HCT116 (cell line): ENCODE results near the gene KCNK3. TPM values are rescaled to one million over a fixed set of nuclear protein-coding genes. Genes with fewer than 3 reads are reported as not detected.

Experiments
- ATAC-seq: fragments of 200-7000 bp; cut with Tn5 transposase; 2 replicates; pipeline ENCODE4 v1.9.1; 2020; ENCODE audit warnings: mild to moderate bottlenecking, moderate library complexity
- BruUV-seq: library from RNA; stranded (reverse); fragments of 400-500 nt; replicated peaks from 2 replicates; lab custom pipeline; 2021; lab: Mats Ljungman, UMichigan
- CTCF ChIA-PET: fragments of 300-600 bp; sonication (Branson Sonifier 250); formaldehyde crosslinking; loops from one replicate; lab custom pipeline; 2021; ENCODE audit warnings: antibody characterized with exemption; lab: Charles Lee
- POLR2A ChIA-PET: fragments of 300-600, 350-600 bp; sonication (Branson Sonifier 250); formaldehyde crosslinking; loops from one replicate; lab custom pipeline; 2021; ENCODE audit warnings: antibody characterized with exemption; lab: Charles Lee
- RAD21 ChIA-PET, 2 experiments: fragments of 300-600 bp; sonication (Branson Sonifier 250); formaldehyde crosslinking; loops; one replicate each; lab custom pipeline; 2023; ENCODE audit warnings: low total read pairs in 2 of 2; ENCODE audit not compliant: uncharacterized antibody in 2 of 2, unreplicated experiment in 2 of 2, low non-redundant PET in 1 of 2; lab: Charles Lee
- DNase-seq: peaks from one replicate; pipeline ENCODE4 v3.0.0-alpha.2; 2010; ENCODE audit warnings: low read depth, low spot score
- H2AFZ ChIP-seq: fragments of 200-600 bp; shearing (Covaris generic), sonication (generic); 2 replicates; pipeline ENCODE4 v1.6.1; 2017; ENCODE audit warnings: low read depth, mixed run types, mixed read lengths, antibody characterized with exemption, low read length; ENCODE audit not compliant: poor library complexity, severe bottlenecking
- H3K27ac ChIP-seq: 2 replicates; pipeline ENCODE4 v1.5.1; 2012; ENCODE audit warnings: low read depth, low read length
- H3K27me3 ChIP-seq: fragments of 200-600 bp; sonication (generic); 2 replicates; pipeline ENCODE4 v1.6.1; 2016; ENCODE audit warnings: mixed run types, low read length, mixed read lengths; ENCODE audit not compliant: insufficient read depth
- H3K36me3 ChIP-seq, 2 experiments: fragments of 200-500 bp in 1 of 2; fragments of 200-600 bp in 1 of 2; sonication (Bioruptor generic) in 1 of 2; sonication (generic) in 1 of 2; 2 replicates each; pipeline versions ENCODE4 v1.5.1 to v1.6.1; 2014 to 2016; ENCODE audit warnings: low read length in 2 of 2, inconsistent platforms in 1 of 2, mixed read lengths in 1 of 2, mixed run types in 1 of 2; ENCODE audit not compliant: insufficient read depth in 2 of 2, control insufficient read depth in 1 of 2
- H3K4me1 ChIP-seq, 2 experiments: fragments of 200-600 bp in 1 of 2; sonication (generic) in 1 of 2; 2 replicates each; pipeline versions ENCODE4 v1.5.1 to v1.6.1; 2012 to 2017; ENCODE audit warnings: low read length in 2 of 2, inconsistent platforms in 1 of 2, mild to moderate bottlenecking in 1 of 2, mixed read lengths in 1 of 2, mixed run types in 1 of 2, moderate library complexity in 1 of 2; ENCODE audit not compliant: insufficient read depth in 2 of 2, control insufficient read depth in 1 of 2
- H3K4me2 ChIP-seq: fragments of 200-600 bp; sonication (generic); 2 replicates; pipeline ENCODE4 v1.6.1; 2017; ENCODE audit warnings: mixed run types, low read length, mixed read lengths
- H3K4me3 ChIP-seq, 2 experiments: fragments of 200-600 bp in 1 of 2; sonication (generic) in 1 of 2; replicated peaks in 1 of 2; 2 replicates each; pipeline ENCODE4 v1.5.1; 2011 to 2016; ENCODE audit warnings: low read length in 2 of 2, control low read depth in 1 of 2, low read depth in 1 of 2, mild to moderate bottlenecking in 1 of 2, mixed read lengths in 1 of 2, mixed run types in 1 of 2
- H3K79me2 ChIP-seq: fragments of 200-600 bp; sonication (generic); 2 replicates; pipeline ENCODE4 v1.6.1; 2017; ENCODE audit warnings: mild to moderate bottlenecking, mixed run types, low read length, moderate library complexity, mixed read lengths; ENCODE audit not compliant: insufficient read depth
- H3K9ac ChIP-seq: fragments of 200-600 bp; sonication (generic); 2 replicates; pipeline ENCODE4 v1.6.1; 2016; ENCODE audit warnings: low read length, mixed read lengths
- H3K9me2 ChIP-seq: fragments of 200-600 bp; sonication (generic), shearing (Covaris generic); 2 replicates; pipeline ENCODE4 v1.6.1; 2017; ENCODE audit warnings: mixed run types, mild to moderate bottlenecking, moderate library complexity; ENCODE audit not compliant: insufficient read depth
- H3K9me3 ChIP-seq, 2 experiments: fragments of 200-500 bp in 1 of 2; fragments of 200-600 bp in 1 of 2; sonication (Bioruptor generic) in 1 of 2; sonication (generic) in 1 of 2; 2 replicates each; pipeline ENCODE4 v1.6.1; 2014 to 2017; ENCODE audit warnings: low read length in 2 of 2, mixed read lengths in 2 of 2, inconsistent platforms in 1 of 2, low read depth in 1 of 2, mild to moderate bottlenecking in 1 of 2, mixed run types in 1 of 2, moderate library complexity in 1 of 2; ENCODE audit not compliant: control insufficient read depth in 1 of 2, insufficient read depth in 1 of 2
- H4K20me1 ChIP-seq: fragments of 200-600 bp; sonication (generic), shearing (Covaris generic); 2 replicates; pipeline ENCODE4 v1.6.1; 2017; ENCODE audit warnings: mixed run types, mild to moderate bottlenecking, moderate library complexity; ENCODE audit not compliant: insufficient read depth
- CBX3 ChIP-seq: IDR thresholded peaks from 2 replicates; pipeline ENCODE4 v1.6.1; 2012; ENCODE audit warnings: low read depth
- CEBPB ChIP-seq: IDR thresholded peaks from 2 replicates; pipeline ENCODE4 v1.6.1; 2012; ENCODE audit warnings: low read depth
- EGR1 ChIP-seq: IDR thresholded peaks from 2 replicates; pipeline ENCODE4 v1.6.1; 2012; ENCODE audit warnings: low read depth
- EZH2 ChIP-seq: fragments of 200-600 bp; sonication (generic); IDR thresholded peaks from 2 replicates; pipeline ENCODE4 v1.6.1; 2017; ENCODE audit warnings: antibody characterized with exemption, mixed run types
- POLR2A ChIP-seq: IDR thresholded peaks from 2 replicates; pipeline ENCODE4 v1.7.0; 2011; ENCODE audit warnings: borderline replicate concordance; ENCODE audit not compliant: insufficient read depth, insufficient read length; ENCODE audit errors: extremely low read depth
- POLR2AphosphoS5 ChIP-seq: IDR thresholded peaks from 2 replicates; pipeline ENCODE4 v1.6.1; 2011; ENCODE audit warnings: mild to moderate bottlenecking, low read depth, low read length, moderate library complexity
- RAD21 ChIP-seq: IDR thresholded peaks from 2 replicates; pipeline ENCODE4 v1.6.1; 2012; ENCODE audit warnings: low read depth, mild to moderate bottlenecking
- SIN3A ChIP-seq: IDR thresholded peaks from 2 replicates; pipeline ENCODE4 v1.6.1; 2012; ENCODE audit warnings: low read depth
- SP1 ChIP-seq: IDR thresholded peaks from 2 replicates; pipeline ENCODE4 v1.6.1; 2012; ENCODE audit warnings: low read depth
- SRF ChIP-seq: IDR thresholded peaks from 2 replicates; pipeline ENCODE4 v1.6.1; 2012; ENCODE audit warnings: low read depth
- ZFX ChIP-seq: fragments of 450-650 bp; IDR thresholded peaks from 2 replicates; pipeline ENCODE4 v1.6.1; 2017
- intact Hi-C: fragments of 100-400 bp; cut with micrococcal nuclease; formaldehyde crosslinking; loops from 2 replicates; pipeline ENCODE4 v1.10.0; 2022
- total RNA-seq: library from RNA; stranded (reverse); gene quantifications from one replicate; pipeline ENCODE4 v1.2.1, GENCODE V29; 2021; ENCODE audit not compliant: unreplicated experiment
- TF ChIP-seq, protein P1 (sequence below): IDR thresholded peaks from 2 replicates; pipeline ENCODE4 v1.6.1; 2011; ENCODE audit warnings: mild to moderate bottlenecking, low read length, moderate library complexity; ENCODE audit not compliant: insufficient replicate concordance; ENCODE audit errors: extremely low read depth

Gene KCNK3
- total RNA-seq, 1 experiment from 2014 or later = 0.71 TPM

DNA sequence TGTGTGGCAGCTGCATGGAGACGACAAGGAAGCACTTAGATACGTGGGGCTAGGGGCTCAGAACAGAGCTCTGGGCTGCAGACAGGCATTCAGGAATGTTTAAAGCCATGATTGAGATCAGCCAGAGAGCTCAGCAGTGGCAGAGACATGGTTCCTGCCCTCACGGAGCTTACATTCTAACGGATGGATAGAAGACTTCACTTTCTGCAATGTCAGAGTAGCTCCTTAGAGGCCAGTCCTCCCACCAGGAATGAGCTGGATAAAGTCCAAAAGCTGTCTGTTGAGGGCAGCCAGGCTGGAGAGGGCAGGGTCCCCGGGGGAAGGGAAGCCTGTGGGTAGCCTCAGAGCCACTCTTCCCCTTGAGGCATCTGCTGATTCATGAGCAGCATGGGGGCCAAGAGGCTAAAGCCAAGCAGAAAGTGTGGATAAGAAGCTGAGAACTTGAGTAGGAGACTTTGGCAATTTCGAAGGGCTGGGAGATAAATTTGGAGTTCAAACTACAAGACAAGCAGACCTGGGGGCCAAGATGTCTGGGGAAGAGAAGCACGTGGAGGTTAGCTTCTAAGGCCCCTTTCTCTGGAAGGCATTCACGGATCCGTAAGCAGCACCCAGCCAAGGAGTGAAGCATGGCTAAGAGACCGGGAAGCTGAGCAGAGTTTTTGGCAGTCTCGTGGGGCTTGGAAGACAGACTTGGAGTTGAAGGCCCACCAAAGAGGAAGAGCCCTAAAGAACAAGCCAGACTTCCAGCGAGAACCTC is 41.6 kb upstream of the KCNK3 start:
- Histone ChIP-seq H3K9me3 (no peaks in the 10 kb centered on the region), H3K27ac (no peak overlapping the region), H3K4me3 (no peak overlapping the region), H3K79me2 (no peaks in the 10 kb centered on the region), H3K36me3 (no peaks in the 10 kb centered on the region), H3K4me2 (no peak overlapping the region), H2AFZ (no peak overlapping the region), H3K9ac (no peak overlapping the region), H4K20me1 (no peaks in the 10 kb centered on the region), H3K4me1 (no peaks in the 10 kb centered on the region)
- no TSS peak for BruUV-seq
- RAD21 ChIA-PET = no interaction called here
- DNase-seq (no peak), ATAC-seq (no peak)
- intact Hi-C loops = no loop called here
- TF ChIP-seq CEBPB = no peak
- no peak for TF ChIP-seq EZH2
- no peak for TF ChIP-seq SIN3A
- TF ChIP-seq POLR2A = no peak
- TF ChIP-seq, all 23 proteins: peak for 0
- CTCF ChIA-PET = no interaction called here
- Histone ChIP-seq H3K9me2 (no peaks in the 10 kb centered on the region), H3K27me3 (peaks cover 18% of the 10 kb centered on the region)
- POLR2A ChIA-PET = no interaction called here

DNA sequence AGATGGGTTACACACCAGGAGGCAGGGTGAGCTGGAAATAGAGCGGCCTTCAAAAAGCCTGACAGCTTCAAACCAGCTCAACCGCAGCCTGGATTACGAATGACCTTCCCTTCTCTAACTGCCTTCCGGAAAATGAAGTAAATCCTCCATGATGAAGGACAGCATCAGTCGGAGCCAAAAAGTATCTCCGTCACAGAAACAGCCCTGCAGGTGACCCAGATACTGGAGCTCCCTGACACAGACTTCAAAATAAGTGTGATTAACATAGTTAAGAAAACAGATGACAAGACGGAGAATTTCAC is 41.1 kb upstream of the KCNK3 start:
- no peaks in the 10 kb centered on the region for H3K4me1 ChIP-seq
- no peaks in the 10 kb centered on the region for H3K36me3 ChIP-seq
- H3K9me2 ChIP-seq = no peaks in the 10 kb centered on the region
- ATAC-seq (no peak), DNase-seq (no peak)
- TF ChIP-seq SRF (no peak), CBX3 (no peak), ZFX (no peak), POLR2AphosphoS5 (no peak), RAD21 (no peak), EZH2 (no peak), SP1 (no peak), EGR1 (no peak), SIN3A (no peak)
- TF ChIP-seq, protein P1, sequence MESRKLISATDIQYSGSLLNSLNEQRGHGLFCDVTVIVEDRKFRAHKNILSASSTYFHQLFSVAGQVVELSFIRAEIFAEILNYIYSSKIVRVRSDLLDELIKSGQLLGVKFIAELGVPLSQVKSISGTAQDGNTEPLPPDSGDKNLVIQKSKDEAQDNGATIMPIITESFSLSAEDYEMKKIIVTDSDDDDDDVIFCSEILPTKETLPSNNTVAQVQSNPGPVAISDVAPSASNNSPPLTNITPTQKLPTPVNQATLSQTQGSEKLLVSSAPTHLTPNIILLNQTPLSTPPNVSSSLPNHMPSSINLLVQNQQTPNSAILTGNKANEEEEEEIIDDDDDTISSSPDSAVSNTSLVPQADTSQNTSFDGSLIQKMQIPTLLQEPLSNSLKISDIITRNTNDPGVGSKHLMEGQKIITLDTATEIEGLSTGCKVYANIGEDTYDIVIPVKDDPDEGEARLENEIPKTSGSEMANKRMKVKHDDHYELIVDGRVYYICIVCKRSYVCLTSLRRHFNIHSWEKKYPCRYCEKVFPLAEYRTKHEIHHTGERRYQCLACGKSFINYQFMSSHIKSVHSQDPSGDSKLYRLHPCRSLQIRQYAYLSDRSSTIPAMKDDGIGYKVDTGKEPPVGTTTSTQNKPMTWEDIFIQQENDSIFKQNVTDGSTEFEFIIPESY = no peak
- H3K4me2 ChIP-seq = no peak overlapping the region
- H2AFZ ChIP-seq = no peak overlapping the region
- POLR2A ChIA-PET = no interaction called here
- no peak overlapping the region for H3K9ac ChIP-seq
- CTCF ChIA-PET = no interaction called here
- H3K27ac ChIP-seq = no peak overlapping the region
- no peak overlapping the region for H3K4me3 ChIP-seq
- H3K27me3 ChIP-seq = peaks cover 12% of the 10 kb centered on the region
- H3K9me3 ChIP-seq = no peaks in the 10 kb centered on the region
- RAD21 ChIA-PET = no interaction called here
- intact Hi-C loops = no loop called here
- no TSS peak for BruUV-seq
- no peaks in the 10 kb centered on the region for H4K20me1 ChIP-seq
- H3K79me2 ChIP-seq = no peaks in the 10 kb centered on the region
